Tibial nerve (tissue), 4 donors: ENCODE measurements around the gene GRIA1.

Experiments
- EP300 ChIP-seq, 2 donors: sonication (generic); formaldehyde crosslinking; IDR thresholded peaks; one replicate each; pipeline ENCODE4 v1.6.1; 2017; ENCODE audit warnings: antibody characterized with exemption in 2 of 2, mild to moderate bottlenecking in 1 of 2
- TF ChIP-seq, protein P1 (sequence below), 5 experiments: fragments of 200-600 bp in 3 of 5; fragments of 450-650 bp in 2 of 5; sonication (generic) in 3 of 5; IDR thresholded peaks; one replicate each; pipeline ENCODE4 v1.5.1; 2016 to 2019; ENCODE audit warnings: antibody characterized with exemption in 5 of 5, mild to moderate bottlenecking in 3 of 5, moderate library complexity in 2 of 5

- TF ChIP-seq, protein P1, sequence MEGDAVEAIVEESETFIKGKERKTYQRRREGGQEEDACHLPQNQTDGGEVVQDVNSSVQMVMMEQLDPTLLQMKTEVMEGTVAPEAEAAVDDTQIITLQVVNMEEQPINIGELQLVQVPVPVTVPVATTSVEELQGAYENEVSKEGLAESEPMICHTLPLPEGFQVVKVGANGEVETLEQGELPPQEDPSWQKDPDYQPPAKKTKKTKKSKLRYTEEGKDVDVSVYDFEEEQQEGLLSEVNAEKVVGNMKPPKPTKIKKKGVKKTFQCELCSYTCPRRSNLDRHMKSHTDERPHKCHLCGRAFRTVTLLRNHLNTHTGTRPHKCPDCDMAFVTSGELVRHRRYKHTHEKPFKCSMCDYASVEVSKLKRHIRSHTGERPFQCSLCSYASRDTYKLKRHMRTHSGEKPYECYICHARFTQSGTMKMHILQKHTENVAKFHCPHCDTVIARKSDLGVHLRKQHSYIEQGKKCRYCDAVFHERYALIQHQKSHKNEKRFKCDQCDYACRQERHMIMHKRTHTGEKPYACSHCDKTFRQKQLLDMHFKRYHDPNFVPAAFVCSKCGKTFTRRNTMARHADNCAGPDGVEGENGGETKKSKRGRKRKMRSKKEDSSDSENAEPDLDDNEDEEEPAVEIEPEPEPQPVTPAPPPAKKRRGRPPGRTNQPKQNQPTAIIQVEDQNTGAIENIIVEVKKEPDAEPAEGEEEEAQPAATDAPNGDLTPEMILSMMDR (IDR thresholded peaks at IDR 0.05): no peak
- no peak for TF ChIP-seq EP300 (IDR thresholded peaks at IDR 0.05)
Measured at GRCh38 chr5:153573326-153574033, 83.0 kb downstream of the GRIA1 start.
